H1 (cell line): Measurements from ENCODE around the gene HTRA1. TPM values are rescaled to one million over a fixed set of nuclear protein-coding genes. Genes with fewer than 3 reads are reported as not detected.

Source experiments
- CTCF ChIA-PET: fragments of 300-600 bp; sonication (Branson Sonifier 250); formaldehyde crosslinking; loops from one replicate; lab custom pipeline; 2021; ENCODE audit not compliant: partially characterized antibody; lab: Charles Lee
- POLR2A ChIA-PET: fragments of 300-600 bp; sonication (Branson Sonifier 250); formaldehyde crosslinking; loops from one replicate; lab custom pipeline; 2021; ENCODE audit warnings: inconsistent platforms; ENCODE audit not compliant: partially characterized antibody; lab: Charles Lee
- DNase-seq, 2 experiments: peaks; one replicate each; pipeline versions ENCODE4 v3.0.0 to v3.0.0-alpha.2; 2010 to 2022; ENCODE audit warnings: low spot score in 2 of 2, low read depth in 1 of 2, mixed read lengths in 1 of 2
- FAIRE-seq: peaks from 2 replicates; lab custom pipeline; 2011; peaks lifted over from hg19 to GRCh38; lab: Jason Lieb, UNC
- H2AFZ ChIP-seq: 2 replicates; pipeline ENCODE4 v1.8.1; 2012; ENCODE audit warnings: low read length, inconsistent platforms
- H2AK5ac ChIP-seq: 2 replicates; pipeline ENCODE4 v1.6.1; 2013; ENCODE audit warnings: low read depth, low read length
- H2BK120ac ChIP-seq: replicated peaks from 2 replicates; pipeline ENCODE3; 2013; ENCODE audit warnings: low read depth, low read length, inconsistent platforms
- H2BK12ac ChIP-seq: 2 replicates; pipeline ENCODE4 v1.6.1; 2013; ENCODE audit warnings: low read depth, low read length
- H2BK15ac ChIP-seq: 2 replicates; pipeline ENCODE4 v1.6.1; 2013; ENCODE audit warnings: low read length
- H2BK20ac ChIP-seq: 2 replicates; pipeline ENCODE4 v1.6.1; 2013; ENCODE audit warnings: low read length
- H2BK5ac ChIP-seq: 2 replicates; pipeline ENCODE4 v1.6.1; 2013; ENCODE audit warnings: low read depth, low read length
- H3K14ac ChIP-seq: 2 replicates; pipeline ENCODE4 v1.6.1; 2013; ENCODE audit warnings: inconsistent platforms; ENCODE audit not compliant: insufficient read length
- H3K18ac ChIP-seq: 2 replicates; pipeline ENCODE4 v1.6.1; 2013; ENCODE audit warnings: low read length; ENCODE audit errors: extremely low read depth
- H3K23ac ChIP-seq: 2 replicates; pipeline ENCODE4 v1.6.1; 2013; ENCODE audit warnings: inconsistent platforms; ENCODE audit not compliant: insufficient read length
- H3K23me2 ChIP-seq: 2 replicates; pipeline ENCODE4 v1.6.1; 2013; ENCODE audit warnings: low read depth, low read length
- H3K27ac ChIP-seq: 2 replicates; pipeline ENCODE4 v1.6.1; 2011; ENCODE audit warnings: low read depth, low read length, inconsistent platforms
- H3K27me3 ChIP-seq, 4 experiments: replicated peaks in 1 of 4; 1 replicate in 1 of 4; 2 replicates in 3 of 4; pipeline versions ENCODE4 v1.6.1 to v1.8.1; 2011 to 2013; ENCODE audit warnings: low read length in 3 of 4, mild to moderate bottlenecking in 3 of 4, inconsistent platforms in 2 of 4, mixed read lengths in 2 of 4, moderate library complexity in 1 of 4; ENCODE audit not compliant: control insufficient read depth in 3 of 4, insufficient read depth in 3 of 4; ENCODE audit errors: extremely low read depth in 1 of 4
- H3K36me3 ChIP-seq, 4 experiments: 2 replicates each; pipeline versions ENCODE4 v1.6.1 to v1.8.1; 2011 to 2013; ENCODE audit warnings: mild to moderate bottlenecking in 4 of 4, low read length in 3 of 4, moderate library complexity in 2 of 4, control low read depth in 1 of 4, inconsistent platforms in 1 of 4; ENCODE audit not compliant: insufficient read depth in 4 of 4, control insufficient read depth in 2 of 4
- H3K4ac ChIP-seq: replicated peaks from 2 replicates; pipeline ENCODE3; 2013; ENCODE audit warnings: low read length, low read depth, mixed read lengths, inconsistent platforms; ENCODE audit not compliant: insufficient read length
- H3K4me1 ChIP-seq, 4 experiments: replicated peaks in 1 of 4; 1 replicate in 1 of 4; 2 replicates in 3 of 4; pipeline versions ENCODE4 v1.6.1 to v1.8.1; 2011 to 2013; ENCODE audit warnings: low read length in 3 of 4, inconsistent platforms in 2 of 4, mixed read lengths in 1 of 4; ENCODE audit not compliant: insufficient read depth in 4 of 4, control insufficient read depth in 3 of 4
- H3K4me2 ChIP-seq, 2 experiments: 2 replicates each; pipeline versions ENCODE4 v1.6.1 to v1.8.1; 2011 to 2013; ENCODE audit warnings: low read depth in 2 of 2, low read length in 2 of 2, control low read depth in 1 of 2, inconsistent platforms in 1 of 2, mild to moderate bottlenecking in 1 of 2; ENCODE audit not compliant: insufficient read depth in 1 of 2
- H3K4me3 ChIP-seq, 4 experiments: fragments of 200-600, 300-600 bp in 1 of 4; sonication (generic), shearing (Covaris generic), sonication (Bioruptor Twin) in 1 of 4; 2 replicates each; pipeline versions ENCODE4 v1.5.1 to v1.8.1; 2011 to 2016; ENCODE audit warnings: low read length in 4 of 4, low read depth in 3 of 4, control low read depth in 2 of 4, inconsistent platforms in 2 of 4, mild to moderate bottlenecking in 2 of 4, mixed read lengths in 1 of 4, moderate library complexity in 1 of 4; ENCODE audit not compliant: insufficient read depth in 2 of 4; ENCODE audit errors: extremely low read depth in 1 of 4
- H3K56ac ChIP-seq: replicated peaks from 2 replicates; pipeline ENCODE3; 2013; ENCODE audit warnings: low read depth, mild to moderate bottlenecking, mixed read lengths, low read length, inconsistent platforms; ENCODE audit not compliant: insufficient read length
- H3K79me1 ChIP-seq: 2 replicates; pipeline ENCODE4 v1.6.1; 2013; ENCODE audit warnings: low read depth, low read length, control low read depth
- H3K79me2 ChIP-seq, 2 experiments: 2 replicates each; pipeline versions ENCODE4 v1.6.1 to v1.8.1; 2012 to 2013; ENCODE audit warnings: low read length in 2 of 2, mild to moderate bottlenecking in 2 of 2, inconsistent platforms in 1 of 2; ENCODE audit not compliant: insufficient read depth in 2 of 2, control insufficient read depth in 1 of 2
- H3K9ac ChIP-seq, 4 experiments: replicated peaks in 1 of 4; 1 replicate in 1 of 4; 2 replicates in 3 of 4; pipeline versions ENCODE4 v1.6.1 to v1.8.1; 2011 to 2013; ENCODE audit warnings: low read depth in 3 of 4, low read length in 3 of 4, control low read depth in 2 of 4, mild to moderate bottlenecking in 2 of 4, moderate library complexity in 2 of 4, inconsistent platforms in 1 of 4; ENCODE audit errors: extremely low read depth in 1 of 4
- H3K9me3 ChIP-seq, 2 experiments: 2 replicates each; pipeline versions ENCODE4 v1.6.1 to v1.8.1; 2012 to 2013; ENCODE audit warnings: mild to moderate bottlenecking in 2 of 2, moderate library complexity in 2 of 2, control low read depth in 1 of 2, inconsistent platforms in 1 of 2, low read depth in 1 of 2, low read length in 1 of 2, mixed read lengths in 1 of 2; ENCODE audit not compliant: insufficient read depth in 2 of 2
- H4K20me1 ChIP-seq, 2 experiments: replicated peaks in 1 of 2; 2 replicates each; pipeline versions ENCODE3 to v1.8.1; 2011 to 2013; ENCODE audit warnings: inconsistent platforms in 2 of 2, low read length in 2 of 2, mild to moderate bottlenecking in 1 of 2; ENCODE audit not compliant: insufficient read depth in 2 of 2, control insufficient read depth in 1 of 2
- H4K5ac ChIP-seq: 2 replicates; pipeline ENCODE4 v1.6.1; 2013; ENCODE audit warnings: low read length, low read depth, mixed read lengths, inconsistent platforms; ENCODE audit not compliant: insufficient read length
- H4K8ac ChIP-seq: 2 replicates; pipeline ENCODE4 v1.8.0; 2013; ENCODE audit warnings: mild to moderate bottlenecking, moderate library complexity, low read length, inconsistent platforms; ENCODE audit not compliant: insufficient read depth; ENCODE audit errors: extremely low read depth
- H4K91ac ChIP-seq: replicated peaks from 2 replicates; pipeline ENCODE3; 2013; ENCODE audit warnings: low read length, mixed read lengths, inconsistent platforms; ENCODE audit not compliant: insufficient read length
- BACH1 ChIP-seq: IDR thresholded peaks from 2 replicates; pipeline ENCODE4 v1.6.1; 2012; ENCODE audit warnings: low read length, improper control_type of control experiment
- CBX8 ChIP-seq: fragments of 300-800, 300-1000 bp; sonication (generic); IDR thresholded peaks from 2 replicates; pipeline ENCODE4 v1.7.1; 2016; ENCODE audit warnings: low read depth, low read length, borderline replicate concordance
- CREB1 ChIP-seq: IDR thresholded peaks from 2 replicates; pipeline ENCODE4 v1.6.1; 2012; ENCODE audit warnings: inconsistent platforms
- EGR1 ChIP-seq: IDR thresholded peaks from 2 replicates; pipeline ENCODE4 v1.6.1; 2011; ENCODE audit warnings: low read depth, low read length, borderline replicate concordance
- EP300 ChIP-seq, 2 experiments: IDR thresholded peaks; 1 replicate in 1 of 2; 2 replicates in 1 of 2; pipeline ENCODE4 v1.6.1; 2011 to 2012; ENCODE audit warnings: low read depth in 2 of 2, low read length in 2 of 2, mild to moderate bottlenecking in 2 of 2, borderline replicate concordance in 1 of 2, inconsistent platforms in 1 of 2, moderate library complexity in 1 of 2
- HDAC2 ChIP-seq, 2 experiments: fragments of 300-600 bp in 1 of 2; sonication (generic) in 1 of 2; IDR thresholded peaks; 2 replicates each; pipeline ENCODE4 v1.6.1; 2011 to 2012; ENCODE audit warnings: low read depth in 2 of 2, low read length in 2 of 2, mild to moderate bottlenecking in 2 of 2, moderate library complexity in 2 of 2, borderline replicate concordance in 1 of 2, inconsistent platforms in 1 of 2
- PHF8 ChIP-seq: fragments of 200-600 bp; sonication (generic); conservative IDR thresholded peaks from 2 replicates; pipeline ENCODE4 v1.7.1; 2012; ENCODE audit warnings: low read depth, mild to moderate bottlenecking, inconsistent platforms, low read length, moderate library complexity
- RNF2 ChIP-seq: fragments of 200-900, 300-1000 bp; sonication (generic); IDR thresholded peaks from 2 replicates; pipeline ENCODE4 v1.7.1; 2016; ENCODE audit warnings: borderline replicate concordance, low read depth, mild to moderate bottlenecking, antibody characterized with exemption, low read length; ENCODE audit not compliant: poor library complexity, severe bottlenecking; ENCODE audit errors: missing control alignments
- SIX5 ChIP-seq: IDR thresholded peaks from 2 replicates; pipeline ENCODE4 v1.6.1; 2011; ENCODE audit warnings: mild to moderate bottlenecking, low read depth, low read length
- SP1 ChIP-seq: IDR thresholded peaks from 2 replicates; pipeline ENCODE4 v1.6.1; 2011; ENCODE audit warnings: low read depth, low read length
- SP4 ChIP-seq: IDR thresholded peaks from 2 replicates; pipeline ENCODE4 v1.6.1; 2012; ENCODE audit warnings: low read length, inconsistent platforms
- TAF1 ChIP-seq: IDR thresholded peaks from 2 replicates; pipeline ENCODE4 v1.6.1; 2011; ENCODE audit warnings: mild to moderate bottlenecking, low read depth, low read length
- TBP ChIP-seq: IDR thresholded peaks from 2 replicates; pipeline ENCODE4 v1.6.1; 2011; ENCODE audit warnings: low read depth, low read length, improper control_type of control experiment
- ZNF274 ChIP-seq: IDR thresholded peaks from 2 replicates; pipeline ENCODE4 v1.7.0; 2012; ENCODE audit warnings: low read length, borderline replicate concordance; ENCODE audit errors: extremely low read depth
- WGBS, 2 experiments: shearing (Covaris generic) in 1 of 2; methylation state at CpG; one replicate each; pipeline versions ENCODE4 v1.1.6 to v1.1.7; 2013 to 2015; ENCODE audit warnings: low lambda C conversion rate in 2 of 2, mixed read lengths in 2 of 2, inconsistent platforms in 1 of 2, low coverage in 1 of 2, missing lambda C conversion rate in 1 of 2; ENCODE audit not compliant: insufficient replicate concordance in 2 of 2, insufficient coverage in 1 of 2, insufficient read length in 1 of 2; ENCODE audit errors: extremely low coverage in 1 of 2, missing lambda C conversion rate in 1 of 2; 5-methylcytosine and 5-hydroxymethylcytosine counted together
- polyA plus RNA-seq, 7 experiments: library from polyadenylated mRNA; depleted of rRNA in 3 of 7; stranded (reverse) in 5 of 7; unstranded in 2 of 7; fragments of >200 nt in 5 of 7; fragments of 200-250 nt in 2 of 7; gene quantifications; 1 replicate in 5 of 7; 2 replicates in 1 of 7; 4 replicates in 1 of 7; pipeline versions ENCODE4 v1.2.1 to v1.2.3, GENCODE V29; 2011 to 2013; ENCODE audit warnings: missing spikeins in 2 of 7, mixed read lengths in 2 of 7
- total RNA-seq: library from RNA; stranded (reverse); fragmentation: NEBNext Ultra II Directional; extraction: Animal tissue kit (Norgen Biotek cat#: 25700); gene quantifications from 2 replicates; pipeline ENCODE4 v1.2.1, GENCODE V29; 2021
- TF ChIP-seq, protein P1 (sequence below): IDR thresholded peaks from 2 replicates; pipeline ENCODE4 v1.6.1; 2012; ENCODE audit warnings: inconsistent platforms

HTRA1 gene
- total and polyA plus RNA-seq, 2 of the 8 experiments (the other 6 are each of a cell fraction or from before 2014, with no cell fraction given): 15.8 to 20.1 TPM

DNA sequence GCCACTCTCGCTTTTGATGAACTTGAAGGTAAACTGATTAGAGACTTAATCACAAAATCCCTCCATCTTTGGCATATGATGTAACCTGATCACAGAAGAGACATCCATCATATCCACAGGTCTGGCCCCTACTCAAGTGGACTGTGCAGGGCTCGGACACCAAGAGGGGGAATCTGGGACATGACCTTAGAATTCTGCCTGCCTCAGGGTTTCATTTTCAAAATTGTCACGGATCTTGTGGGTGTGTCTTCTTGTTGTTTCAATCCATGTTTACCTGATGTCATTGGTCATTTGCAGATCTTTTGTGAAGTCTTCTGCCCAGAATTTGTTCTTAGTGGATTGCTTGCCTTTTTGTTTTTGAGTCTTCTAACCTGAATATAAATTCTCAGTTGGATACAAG lies 12.8 kb upstream of the HTRA1 start:
- FAIRE-seq: no peak
- DNase-seq: no peak
- Histone ChIP-seq H3K79me1 (no peaks in the 10 kb centered on the region), H4K91ac (no peak overlapping the region), H4K20me1 (no peaks in the 10 kb centered on the region), H3K4me3 (no peak overlapping the region), H3K27ac (no peak overlapping the region), H3K56ac (no peak overlapping the region), H2BK120ac (no peak overlapping the region), H3K4me2 (no peak overlapping the region), H2BK12ac (no peak overlapping the region), H2AFZ (no peak overlapping the region), H3K9ac (no peak overlapping the region), H3K9me3 (peaks cover 3 to 10% of the 10 kb centered on the region in 2 experiments; a peak in 3 of 4 replicates), H3K4me1 (no peaks in the 10 kb centered on the region), H3K18ac (no peak overlapping the region), H3K14ac (no peak overlapping the region), H2BK5ac (no peak overlapping the region), H2BK20ac (no peak overlapping the region), H3K23me2 (no peaks in the 10 kb centered on the region), H3K4ac (no peak overlapping the region), H2AK5ac (no peak overlapping the region), H2BK15ac (no peak overlapping the region), H3K79me2 (no peaks in the 10 kb centered on the region), H4K5ac (no peak overlapping the region), H3K27me3 (no peaks in the 10 kb centered on the region), H4K8ac (no peak overlapping the region), H3K36me3 (no peaks in the 10 kb centered on the region), H3K23ac (no peak overlapping the region)
- WGBS, 2 experiments: 85% methylated on average over 3 of the region's 3 CpGs; no CpG with 5 or more reads in 1 of the 2 experiments
- ChIA-PET POLR2A (no interaction called here), CTCF (interaction anchor here (0.6 to 1.2 kb wide), 2 partner anchors 14 to 109 kb away, joined by 3 to 4 read pairs; no protein-coding TSS in a partner anchor)
- TF ChIP-seq CBX8: no peak
- no peak for TF ChIP-seq EGR1
- no peak for TF ChIP-seq ZNF274
- no peak for TF ChIP-seq SP1
- TF ChIP-seq, protein P1, sequence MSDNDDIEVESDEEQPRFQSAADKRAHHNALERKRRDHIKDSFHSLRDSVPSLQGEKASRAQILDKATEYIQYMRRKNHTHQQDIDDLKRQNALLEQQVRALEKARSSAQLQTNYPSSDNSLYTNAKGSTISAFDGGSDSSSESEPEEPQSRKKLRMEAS: no peak
- TF ChIP-seq CREB1: no peak
- no peak for TF ChIP-seq EP300 (IDR thresholded peaks at IDR 0.05; ENCODE audit: borderline replicate concordance in 1 of 2, low read depth in 2 of 2, low read length in 2 of 2)
- TF ChIP-seq HDAC2 (IDR thresholded peaks at IDR 0.05; ENCODE audit: borderline replicate concordance in 1 of 2, low read depth in 2 of 2, low read length in 2 of 2): no peak
- no peak for TF ChIP-seq SIX5
- TF ChIP-seq TAF1: no peak
- TF ChIP-seq SP4: no peak
- no peak for TF ChIP-seq TBP
- no peak for TF ChIP-seq PHF8
- no peak for TF ChIP-seq RNF2
- no peak for TF ChIP-seq BACH1
